ENCODE measurements around the gene OGT.
"Not testable (repeated sequence)": the region's sequence is repeated elsewhere in the genome, so short reads cannot be mapped to it uniquely, and the experiment has no call there.

Gene OGT

DNA sequence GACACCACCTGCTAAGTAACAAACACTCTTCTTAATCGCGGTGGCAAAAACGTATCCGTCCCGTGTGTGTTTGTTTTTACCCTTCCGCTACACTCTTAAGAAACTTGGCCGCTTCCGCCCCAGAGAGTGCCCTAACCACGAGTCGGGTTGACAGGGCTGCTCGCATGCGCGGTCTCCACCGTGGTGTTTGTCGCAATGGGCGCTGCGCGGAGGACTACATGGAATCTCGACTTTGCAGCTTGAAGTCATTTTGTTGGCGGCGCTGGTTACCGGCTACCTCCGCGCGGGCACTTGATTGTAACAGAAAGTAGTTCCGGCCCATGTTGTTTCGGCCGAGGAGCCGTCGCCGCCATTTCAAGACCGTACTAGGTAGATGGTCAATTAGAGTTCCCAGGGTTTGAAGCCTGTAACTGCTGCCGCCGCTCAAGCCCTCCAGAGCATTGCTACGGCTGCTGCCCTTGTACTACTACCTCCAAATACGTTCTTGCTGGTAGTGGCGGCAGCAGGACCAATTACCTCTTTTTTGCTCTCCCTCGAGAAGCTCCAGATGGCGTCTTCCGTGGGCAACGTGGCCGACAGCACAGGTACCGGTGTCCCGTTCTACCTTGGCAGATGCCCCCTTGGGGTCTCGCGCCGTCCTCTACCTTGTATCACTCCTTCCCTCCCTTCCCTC is at the start of gene OGT:
Gene OGT (plus strand): TSS at position 352 of the 673 bp plus-strand sequence. CDS start 196 bp downstream, at position 548.
- DNase-seq, result peak; percentile 92

DNA sequence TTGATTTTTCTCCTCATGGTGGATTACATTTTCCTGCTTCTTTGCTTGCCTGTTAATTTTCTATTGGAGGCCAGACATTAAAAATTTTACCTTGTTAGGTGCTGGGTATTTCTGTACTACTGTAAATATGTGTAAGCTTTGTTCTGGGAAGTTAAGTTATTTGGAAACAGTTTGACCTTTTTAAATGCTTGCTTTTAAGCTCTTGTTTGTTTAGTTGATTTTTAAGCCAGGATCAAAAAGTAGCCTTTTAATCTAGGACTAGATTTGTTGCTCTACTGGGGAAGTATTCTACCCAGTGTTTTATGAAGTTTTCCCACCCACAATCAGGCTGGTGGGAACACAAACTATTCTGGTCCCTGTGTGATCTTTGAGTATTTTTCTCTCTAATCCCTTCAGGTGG is 45.1 kb upstream of the OGT start:
- no peak for DNase-seq

DNA sequence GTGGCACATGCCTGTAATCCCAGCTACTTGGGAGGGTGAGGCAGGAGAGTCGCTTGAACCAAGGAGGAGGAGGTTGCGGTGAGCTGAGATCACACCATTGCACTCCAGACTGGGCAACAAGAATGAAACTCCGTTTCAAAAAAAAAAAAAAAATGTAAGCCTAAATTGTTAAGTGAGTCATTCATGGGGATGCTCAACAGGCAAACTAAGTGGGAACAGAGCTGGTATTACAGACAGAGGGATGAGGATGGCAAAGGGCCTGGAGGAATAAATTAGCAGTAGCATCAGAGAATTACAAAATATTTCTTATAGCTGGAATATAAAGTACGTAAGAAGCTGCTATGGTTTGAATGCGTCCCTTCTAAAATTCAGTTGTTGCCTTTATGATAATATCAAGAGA is 43.4 kb upstream of the OGT start:
- no peak for DNase-seq

DNA sequence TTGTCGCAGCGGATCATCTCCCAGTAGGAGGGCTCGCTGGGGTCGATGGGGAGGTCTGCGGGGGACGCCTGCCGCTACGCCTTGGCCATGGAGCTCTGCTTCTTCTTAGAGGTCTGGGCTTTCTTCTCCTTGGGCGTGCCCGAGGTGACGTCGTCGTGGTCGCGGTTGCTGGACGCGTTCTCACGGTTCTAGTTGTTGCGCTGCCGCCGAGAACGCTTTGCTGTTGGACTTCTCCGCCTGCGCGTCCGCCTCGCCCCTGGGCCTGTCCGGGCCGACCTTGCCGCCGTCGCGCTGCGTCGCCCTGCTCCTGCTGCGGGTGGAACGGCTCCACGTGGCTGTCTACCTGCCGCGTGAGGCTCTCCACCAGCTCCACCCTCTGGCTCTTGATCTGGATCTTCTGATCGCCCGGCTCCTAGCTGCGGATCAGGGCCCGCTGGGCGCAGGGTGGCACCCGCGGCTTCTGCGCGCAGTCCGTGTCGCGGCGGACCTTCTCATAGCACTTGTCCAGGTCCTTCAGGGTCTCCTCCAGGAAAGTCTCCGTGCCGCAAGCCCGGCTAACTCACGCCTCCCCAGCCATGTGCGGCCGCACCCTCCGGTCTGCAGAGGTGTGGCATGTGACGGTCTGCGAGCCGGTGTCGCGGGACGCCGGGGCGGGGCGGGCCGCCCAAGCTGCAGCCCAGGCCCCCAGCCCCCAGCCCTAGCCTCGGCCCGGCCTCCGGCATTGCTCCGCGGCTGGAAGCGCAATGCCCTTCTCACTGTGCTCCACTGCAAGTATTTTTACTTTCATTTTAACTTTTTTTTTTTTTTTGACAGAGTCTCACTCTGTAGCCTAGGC is 40.5 kb upstream of the OGT start:
- DNase-seq, result no peak

DNA sequence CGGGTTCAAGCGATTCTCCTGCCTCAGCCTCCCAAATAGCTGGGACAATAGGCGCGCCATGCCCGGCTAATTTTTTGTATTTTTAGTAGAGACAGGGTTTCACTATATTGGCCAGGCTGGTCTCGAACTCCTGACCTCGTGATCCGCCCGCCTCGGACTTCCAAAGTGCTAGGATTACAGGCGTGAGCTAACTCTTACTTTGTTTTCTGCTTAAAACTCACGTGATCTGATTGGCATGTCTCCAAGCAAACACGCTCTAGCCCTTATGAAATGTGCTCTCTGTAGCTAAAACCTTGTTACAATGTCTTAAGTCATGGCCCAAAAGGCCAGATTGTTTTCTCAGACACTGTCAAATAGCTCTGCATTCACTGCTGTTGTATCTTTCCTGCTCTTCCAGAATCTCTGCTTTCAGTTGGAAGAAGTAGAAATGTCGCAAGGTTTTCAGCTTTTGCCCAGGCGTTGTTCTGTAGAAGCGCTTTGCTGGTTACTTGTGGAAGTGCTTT is 39.7 kb upstream of the OGT start:
- DNase-seq, result no peak

DNA sequence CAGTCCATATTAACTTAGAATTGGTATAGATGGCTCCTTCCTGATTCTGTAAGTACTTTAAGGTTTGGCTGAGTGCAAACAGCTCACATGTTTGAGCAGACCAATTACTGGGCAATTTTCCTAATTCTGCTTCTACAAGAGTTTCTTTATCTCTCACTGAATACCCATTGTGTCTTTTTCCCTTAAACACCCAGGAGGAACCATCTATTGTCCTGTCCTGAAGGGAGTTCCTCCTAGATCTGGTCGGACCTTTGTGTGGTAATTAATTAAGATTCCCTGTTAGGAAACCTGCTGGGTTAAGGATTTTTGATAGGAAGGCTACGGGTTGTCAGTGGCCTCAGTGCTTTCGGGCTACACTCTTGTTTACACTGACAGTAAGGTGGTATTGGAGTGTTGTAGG is 36.9 kb upstream of the OGT start:
- DNase-seq, result not testable (repeated sequence)

DNA sequence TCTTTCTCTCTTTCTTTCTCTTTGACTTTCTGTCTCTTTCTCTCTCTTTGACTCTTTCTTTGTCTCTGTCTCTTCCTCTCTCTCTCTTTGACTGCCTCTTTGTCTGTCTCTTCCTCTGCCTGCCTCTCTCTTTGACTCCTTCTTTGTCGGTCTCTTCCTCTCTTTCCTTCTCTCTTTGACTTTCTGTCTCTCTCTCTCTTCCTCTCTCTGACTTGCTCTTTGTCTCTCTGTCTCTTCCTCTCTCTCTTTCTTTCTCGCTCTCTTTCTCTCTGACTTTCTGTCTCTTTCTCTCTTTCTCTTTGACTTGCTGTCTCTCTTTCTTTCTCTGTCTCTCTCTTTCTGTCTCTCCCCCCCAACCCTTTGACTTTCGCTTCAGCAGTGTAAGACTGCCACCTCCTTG is 36.4 kb upstream of the OGT start:
- no peak for DNase-seq

DNA sequence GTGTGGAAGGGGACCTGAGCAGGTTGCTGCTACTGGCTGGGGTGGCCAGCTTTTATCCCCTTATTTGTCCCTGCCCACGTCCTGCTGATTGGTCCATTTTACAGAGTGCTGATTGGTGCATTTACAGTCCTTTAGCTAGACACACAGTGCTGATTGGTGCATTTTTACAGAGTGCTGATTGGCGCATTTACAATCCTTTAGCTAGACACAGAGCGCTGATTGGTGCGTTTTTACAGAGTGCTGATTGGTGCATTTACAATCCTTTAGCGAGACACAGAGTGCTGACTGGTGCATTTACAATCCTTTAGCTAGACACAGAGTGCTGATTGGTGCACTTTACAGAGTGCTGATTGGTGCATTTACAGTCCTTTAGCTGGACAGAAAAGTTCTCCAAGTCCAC is 30.8 kb upstream of the OGT start:
- not testable (repeated sequence) for DNase-seq

DNA sequence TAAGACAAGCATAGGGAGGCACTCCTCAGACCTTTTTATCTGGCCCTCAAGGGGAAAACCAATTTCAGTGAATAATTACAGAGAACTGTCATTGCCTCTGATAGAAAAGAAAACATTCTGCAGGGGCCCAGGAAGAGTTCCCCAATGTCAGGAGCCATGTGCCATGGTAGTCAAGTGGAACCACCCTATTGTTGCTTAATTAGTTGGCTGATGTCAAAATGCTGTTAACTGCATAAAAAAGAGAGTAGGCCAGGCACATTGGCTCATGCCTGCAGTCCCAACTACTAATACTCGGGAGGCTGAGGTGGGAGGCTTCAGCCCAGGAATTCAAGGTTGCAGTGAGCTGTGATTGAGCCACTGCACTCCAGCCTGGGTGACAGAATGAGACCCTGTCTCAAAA is 28.6 kb upstream of the OGT start:
- no peak for DNase-seq

DNA sequence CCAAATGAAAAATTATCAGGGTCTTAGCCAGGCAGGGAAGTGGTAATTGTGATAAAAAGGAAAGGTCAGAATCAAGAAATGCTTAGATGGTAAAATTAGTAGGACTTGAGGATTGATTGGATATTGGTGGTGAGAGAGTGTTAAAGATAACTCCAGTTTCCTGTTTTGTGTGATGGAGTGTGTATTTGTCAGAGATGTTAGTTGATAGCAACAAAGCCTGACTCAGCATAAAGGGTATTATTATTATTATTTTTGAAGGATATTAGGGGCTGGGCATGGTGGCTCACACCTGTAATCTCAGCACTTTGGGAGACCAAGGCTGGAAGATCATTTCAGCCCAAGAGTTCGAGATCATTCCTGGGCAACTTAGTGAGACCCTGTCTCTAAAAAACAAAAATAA is 23.6 kb upstream of the OGT start:
- no peak for DNase-seq

DNA sequence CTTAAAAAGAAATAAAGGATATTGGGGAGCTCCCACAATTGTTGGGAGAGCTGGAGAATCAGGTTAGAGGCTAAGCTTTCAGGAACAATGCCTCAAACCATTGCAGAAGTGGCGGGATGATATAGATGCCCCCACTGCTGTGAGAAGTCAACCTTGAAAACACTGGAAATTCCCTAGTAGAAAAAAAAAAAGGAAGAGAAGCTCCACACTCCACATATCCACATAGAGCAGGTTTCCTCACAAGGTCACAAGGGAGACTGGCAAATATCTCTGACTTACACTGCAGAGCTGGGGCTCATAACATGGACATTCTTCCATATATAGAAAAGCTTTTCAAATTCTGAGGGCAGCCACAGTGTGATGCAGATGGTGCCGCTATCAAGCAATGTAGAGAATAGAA is 22.7 kb upstream of the OGT start:
- DNase-seq, result no peak

DNA sequence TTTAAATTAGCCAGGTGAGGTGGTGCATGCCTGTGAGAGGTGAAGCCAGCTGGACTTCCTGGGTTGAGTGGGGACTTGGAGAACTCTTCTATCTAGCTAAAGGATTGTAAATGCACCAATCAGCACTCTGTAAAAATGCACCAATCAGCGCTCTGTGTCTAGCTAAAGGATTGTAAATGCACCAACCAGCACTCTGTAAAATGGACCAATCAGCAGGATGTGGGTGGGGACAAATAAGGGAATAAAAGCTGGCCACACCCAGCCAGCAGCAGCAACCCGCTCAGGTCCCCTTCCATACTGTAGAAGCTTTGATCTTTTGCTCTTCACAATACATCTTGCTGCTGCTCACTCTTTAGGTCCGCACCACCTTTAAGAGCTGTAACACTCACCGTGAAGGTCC is 19.2 kb upstream of the OGT start:
- DNase-seq, result not testable (repeated sequence)

DNA sequence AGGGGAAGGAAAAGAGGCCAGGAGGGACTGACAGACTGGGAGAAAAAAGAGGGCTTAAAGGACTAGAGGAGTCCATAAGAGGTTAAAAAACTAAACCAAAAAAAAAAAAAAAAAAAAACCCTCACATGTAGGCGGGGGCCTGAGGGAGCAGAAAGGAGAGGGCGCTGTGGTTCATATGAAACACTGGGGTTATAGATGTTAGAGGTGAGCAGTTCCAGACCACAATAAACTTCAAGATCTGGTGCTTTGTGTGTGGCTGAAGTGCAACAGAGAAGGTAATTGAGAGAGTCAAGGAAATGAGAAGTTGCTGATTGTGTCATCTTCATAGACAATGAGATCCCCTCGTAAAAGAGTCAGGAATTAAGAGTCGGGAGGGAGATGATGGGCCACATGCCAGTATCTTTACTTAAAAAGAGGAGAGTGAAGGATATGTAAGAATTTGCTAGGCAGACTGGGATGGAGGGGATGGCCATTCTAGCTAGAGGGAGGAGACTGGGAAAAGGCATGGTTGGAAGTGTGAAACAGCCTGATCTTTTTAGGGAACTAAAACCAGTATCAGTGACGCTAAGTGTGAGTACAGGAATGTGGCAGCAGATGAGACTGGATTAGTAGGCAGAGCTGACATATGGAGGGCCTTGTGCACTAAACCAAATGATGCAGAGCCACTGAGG is 18.4 kb upstream of the OGT start:
- DNase-seq, result no peak

DNA sequence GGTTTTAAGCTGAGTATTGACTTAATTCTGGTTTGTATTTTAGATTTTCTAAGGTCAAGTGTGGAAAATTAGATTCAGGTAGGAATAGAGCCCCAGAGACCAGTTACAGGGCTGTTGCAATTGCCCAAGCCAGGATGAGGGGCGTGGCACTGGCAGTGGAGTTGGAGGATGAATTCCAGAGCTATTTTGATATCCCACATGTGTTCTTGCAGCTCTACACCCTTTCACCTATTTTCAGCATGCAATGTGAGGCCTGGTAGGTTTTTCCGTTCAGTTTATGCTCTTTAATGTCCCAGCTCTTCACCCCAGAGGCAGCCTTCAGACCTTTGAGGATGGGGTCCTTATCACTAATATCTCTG is 17.9 kb upstream of the OGT start:
- DNase-seq, result no peak

DNA sequence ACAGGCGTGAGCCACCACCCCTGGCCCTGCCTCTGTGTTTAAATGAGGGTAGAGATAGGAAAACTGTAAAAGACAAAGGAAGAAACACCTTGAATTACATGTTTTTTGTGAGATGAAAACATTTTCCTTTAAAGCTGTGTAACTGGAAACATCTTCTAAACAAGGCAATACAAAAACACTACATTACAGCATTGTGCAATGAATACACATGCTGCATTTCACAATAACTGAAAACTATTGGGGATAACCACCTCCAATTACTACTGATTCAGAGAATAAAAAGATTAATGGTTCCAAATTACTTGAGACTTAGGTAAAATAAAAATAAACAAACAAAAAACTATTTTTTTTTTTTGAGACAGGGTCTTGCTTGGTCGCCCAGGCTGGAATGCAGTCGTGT is 7.6 kb upstream of the OGT start:
- no peak for DNase-seq

DNA sequence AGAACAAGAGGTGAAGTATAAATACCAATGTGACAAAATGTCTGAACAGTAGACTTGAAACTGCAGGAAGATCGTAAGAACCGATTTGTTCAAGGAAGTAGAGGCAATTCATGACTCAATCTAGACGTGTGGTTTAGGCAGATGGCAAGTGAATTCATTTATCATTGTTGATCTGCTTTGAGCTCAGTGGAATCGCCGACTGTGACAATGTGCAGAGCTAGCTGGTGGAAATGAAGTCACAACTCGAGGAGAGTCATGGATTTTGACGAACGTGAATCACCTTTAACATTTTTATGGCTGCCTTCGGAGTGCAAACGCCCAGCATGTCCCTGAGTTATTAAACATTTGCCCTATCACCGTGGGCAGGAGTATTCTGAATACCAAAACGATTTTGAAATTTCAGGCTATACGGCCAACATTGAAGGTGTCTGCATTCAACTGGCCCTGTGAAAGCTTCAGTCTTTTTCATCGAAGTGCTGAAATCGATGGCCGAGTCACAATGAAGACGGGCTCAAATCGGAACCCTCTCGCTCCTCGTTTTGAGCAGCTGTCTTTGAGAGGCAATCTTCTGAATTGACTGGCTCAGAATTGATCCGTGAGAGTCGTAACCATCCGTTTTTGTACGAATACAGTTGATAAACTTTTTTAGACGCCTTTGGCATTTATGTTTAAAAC is 689 bp upstream of the OGT start:
- no peak for DNase-seq

DNA sequence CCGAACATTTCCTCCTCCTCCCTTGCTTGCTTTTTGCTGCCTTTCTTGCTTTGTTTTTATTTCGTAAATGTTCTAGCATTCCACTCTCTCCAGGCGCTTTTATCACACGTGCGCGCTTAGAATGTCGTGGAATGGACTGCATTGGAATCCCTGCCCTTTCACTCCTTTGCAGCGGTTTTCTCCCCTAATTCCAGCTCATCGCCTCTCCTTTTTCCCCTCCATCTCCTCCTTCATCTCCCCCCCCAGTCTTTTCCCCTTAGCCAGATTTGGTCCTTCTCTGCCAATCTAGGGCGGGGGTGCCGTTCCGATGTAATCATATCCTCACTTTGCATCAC is 579 bp downstream of the OGT start:
- DNase-seq, result no peak

DNA sequence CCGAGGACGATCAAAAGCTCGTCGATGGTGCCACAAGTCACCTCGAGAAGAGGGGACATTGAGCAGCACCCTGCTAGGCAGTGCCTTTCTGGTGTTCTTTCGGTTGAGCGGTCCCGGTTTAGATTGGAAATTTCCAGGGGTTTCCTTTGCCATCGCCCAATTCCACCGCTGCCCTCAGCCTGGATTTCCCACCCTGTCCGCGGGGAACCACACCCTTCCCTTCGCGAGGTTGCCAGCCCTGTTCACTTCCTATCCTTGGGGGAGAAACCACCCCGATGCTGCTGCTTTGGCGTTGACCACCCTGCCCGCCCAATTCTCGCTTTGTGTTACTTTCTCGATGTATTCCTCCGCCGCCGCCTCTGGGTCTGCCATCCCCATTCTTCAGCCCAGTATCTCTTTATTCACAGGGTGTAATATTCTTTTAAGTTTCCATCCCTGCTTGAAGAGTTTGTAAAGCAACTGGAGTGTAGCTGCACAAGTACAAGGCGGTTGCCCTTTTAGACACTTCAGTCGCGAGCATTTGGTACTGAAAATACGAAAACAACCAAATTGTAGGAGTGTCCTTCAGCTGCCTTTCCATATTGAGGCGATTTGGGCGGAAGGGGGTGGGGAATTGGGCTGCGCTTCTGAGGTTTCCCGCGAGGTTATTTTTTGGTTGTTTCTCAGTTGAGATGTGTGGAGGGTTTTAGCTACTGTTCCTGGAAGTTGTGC is 1.1 kb downstream of the OGT start:
- peak; percentile 46 for DNase-seq

DNA sequence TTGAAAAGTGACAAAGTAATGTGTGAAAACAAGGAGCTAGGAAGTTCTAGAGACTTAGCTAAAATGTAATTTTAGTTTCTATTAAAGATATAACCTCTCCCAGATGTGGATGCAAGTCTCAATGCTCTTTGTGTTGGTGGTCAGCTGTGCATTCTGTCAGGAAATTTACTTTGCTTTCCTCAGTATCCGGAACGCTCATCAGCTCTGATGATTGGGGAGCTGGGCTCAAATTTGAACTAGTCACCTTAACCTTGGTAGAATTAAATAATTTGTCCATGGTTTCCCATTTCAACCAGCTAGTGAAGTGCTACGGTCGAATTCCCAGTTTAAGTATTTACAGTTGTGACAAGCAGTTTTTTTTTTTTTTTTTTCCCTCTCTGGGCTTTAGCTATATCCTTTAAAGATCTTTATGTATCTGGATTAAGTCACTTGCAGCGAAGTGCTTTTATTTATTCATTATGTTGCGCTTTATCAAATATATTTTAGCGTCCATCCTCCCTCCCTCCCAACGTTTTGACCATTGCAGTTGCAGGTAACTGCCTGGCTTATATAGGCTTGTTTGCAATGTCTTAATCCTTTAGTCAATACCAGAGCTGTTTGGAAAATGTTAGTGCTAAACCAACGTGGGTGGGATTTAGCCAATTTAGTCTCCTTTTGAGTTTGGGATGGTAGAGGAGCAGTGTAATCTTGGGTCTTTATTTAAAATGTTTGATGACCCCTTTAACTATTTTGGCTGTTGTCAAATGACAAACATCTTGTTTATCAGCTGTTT is 2.1 kb downstream of the OGT start:
- no peak for DNase-seq

DNA sequence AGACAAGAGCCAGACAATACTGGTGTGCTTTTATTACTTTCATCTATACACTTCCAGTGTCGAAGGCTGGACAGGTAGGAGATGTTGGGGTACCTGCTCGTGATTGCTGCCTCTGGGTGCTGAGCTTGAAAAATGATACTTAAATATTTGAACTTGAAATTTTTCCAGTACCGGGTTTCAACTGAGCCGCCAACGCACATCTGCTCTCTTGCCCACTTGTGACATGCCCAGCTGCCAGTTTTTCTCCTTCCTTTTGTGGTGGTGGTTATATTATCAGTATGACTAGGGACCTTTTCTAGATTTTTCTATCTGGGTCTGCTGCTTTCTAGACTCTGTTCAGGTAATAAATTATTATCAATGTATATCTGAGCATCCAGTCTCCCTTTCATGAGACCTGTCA is 3.4 kb downstream of the OGT start:
- DNase-seq, result peak; percentile 35

DNA sequence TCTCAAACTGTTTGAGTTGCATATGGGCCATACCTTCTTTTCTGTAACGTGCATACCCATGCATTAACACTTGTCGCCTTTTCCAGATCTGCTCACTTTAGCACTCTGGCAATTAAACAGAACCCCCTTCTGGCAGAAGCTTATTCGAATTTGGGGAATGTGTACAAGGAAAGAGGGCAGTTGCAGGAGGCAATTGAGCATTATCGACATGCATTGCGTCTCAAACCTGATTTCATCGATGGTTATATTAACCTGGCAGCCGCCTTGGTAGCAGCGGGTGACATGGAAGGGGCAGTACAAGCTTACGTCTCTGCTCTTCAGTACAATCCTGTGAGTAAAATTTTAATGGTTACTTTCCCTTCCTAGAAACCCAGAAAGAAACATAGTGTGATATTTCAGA is 4.8 kb downstream of the OGT start:
- DNase-seq, result no peak

DNA sequence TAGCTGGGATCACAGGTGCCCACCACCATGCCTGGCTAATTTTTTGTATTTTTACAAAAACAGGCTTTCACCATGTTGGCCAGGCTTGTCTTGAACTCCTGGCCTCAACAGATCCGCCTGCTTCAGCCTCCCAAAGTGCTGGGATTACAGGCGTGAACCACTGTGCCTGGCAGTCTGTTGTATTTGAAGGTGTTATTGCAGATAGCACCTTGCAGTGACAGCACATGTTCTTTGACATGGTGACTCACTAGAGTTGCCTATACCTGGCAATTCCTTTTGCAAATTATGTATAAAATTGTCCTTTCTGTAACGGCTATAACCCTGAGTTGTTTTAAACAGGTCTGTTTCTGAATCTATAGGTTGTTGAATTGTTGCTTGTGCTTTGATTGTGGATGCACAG is 7.9 kb downstream of the OGT start:
- no peak for DNase-seq
